ENCODE results near the gene DCUN1D1. TPM values are rescaled to one million over a fixed set of nuclear protein-coding genes. Genes with fewer than 3 reads are reported as not detected.
A peak's percentile ranks its signal among the peaks of the same experiment; 100 is the strongest.

DCUN1D1 gene
- total and polyA plus RNA-seq, 8 donors: 7.0 to 56.4 (median 14.5) TPM

DNA sequence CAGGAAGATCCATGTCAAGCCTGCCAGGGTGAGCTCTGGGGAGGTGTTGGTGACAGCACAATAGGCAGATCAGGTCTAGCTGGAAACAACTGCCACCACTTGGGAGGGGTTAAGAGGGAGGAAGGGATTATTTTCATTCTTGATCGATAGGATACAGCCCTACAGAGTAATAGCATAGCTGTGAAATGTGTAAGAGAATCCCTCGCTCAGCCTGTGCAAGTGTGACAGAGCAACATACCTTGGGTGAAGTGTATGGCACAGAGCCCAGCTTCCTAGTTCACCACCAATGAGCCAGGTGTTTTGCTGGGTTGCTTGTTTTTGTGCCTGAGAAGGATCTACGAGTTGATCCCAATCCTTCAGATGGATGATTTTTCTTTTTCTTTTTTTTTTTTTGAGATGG lies 9.2 kb upstream of the DCUN1D1 start:
- no peaks in the 10 kb centered on the region for H3K9me3 ChIP-seq
- DNase-seq: no peak
- H3K36me3 ChIP-seq: no peaks in the 10 kb centered on the region
- H3K27me3 ChIP-seq: no peaks in the 10 kb centered on the region
- no peak overlapping the region for H3K27ac ChIP-seq
- TF ChIP-seq EP300 (IDR thresholded peaks at IDR 0.05) (no peak), POLR2A (IDR thresholded peaks at IDR 0.05) (no peak), POLR2AphosphoS5 (IDR thresholded peaks at IDR 0.05) (no peak)
- TF ChIP-seq, protein P1, sequence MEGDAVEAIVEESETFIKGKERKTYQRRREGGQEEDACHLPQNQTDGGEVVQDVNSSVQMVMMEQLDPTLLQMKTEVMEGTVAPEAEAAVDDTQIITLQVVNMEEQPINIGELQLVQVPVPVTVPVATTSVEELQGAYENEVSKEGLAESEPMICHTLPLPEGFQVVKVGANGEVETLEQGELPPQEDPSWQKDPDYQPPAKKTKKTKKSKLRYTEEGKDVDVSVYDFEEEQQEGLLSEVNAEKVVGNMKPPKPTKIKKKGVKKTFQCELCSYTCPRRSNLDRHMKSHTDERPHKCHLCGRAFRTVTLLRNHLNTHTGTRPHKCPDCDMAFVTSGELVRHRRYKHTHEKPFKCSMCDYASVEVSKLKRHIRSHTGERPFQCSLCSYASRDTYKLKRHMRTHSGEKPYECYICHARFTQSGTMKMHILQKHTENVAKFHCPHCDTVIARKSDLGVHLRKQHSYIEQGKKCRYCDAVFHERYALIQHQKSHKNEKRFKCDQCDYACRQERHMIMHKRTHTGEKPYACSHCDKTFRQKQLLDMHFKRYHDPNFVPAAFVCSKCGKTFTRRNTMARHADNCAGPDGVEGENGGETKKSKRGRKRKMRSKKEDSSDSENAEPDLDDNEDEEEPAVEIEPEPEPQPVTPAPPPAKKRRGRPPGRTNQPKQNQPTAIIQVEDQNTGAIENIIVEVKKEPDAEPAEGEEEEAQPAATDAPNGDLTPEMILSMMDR (IDR thresholded peaks at IDR 0.05): no peak
- intact Hi-C loops (cut with DNase I; ENCODE audit: low total_unique reads): no loop called here
- H3K4me3 ChIP-seq: no peak overlapping the region
- WGBS, 5 donors: 51 to 71% (median 62%) methylated on average over 3 of the region's 3 CpGs
- no peaks in the 10 kb centered on the region for H3K4me1 ChIP-seq

DNA sequence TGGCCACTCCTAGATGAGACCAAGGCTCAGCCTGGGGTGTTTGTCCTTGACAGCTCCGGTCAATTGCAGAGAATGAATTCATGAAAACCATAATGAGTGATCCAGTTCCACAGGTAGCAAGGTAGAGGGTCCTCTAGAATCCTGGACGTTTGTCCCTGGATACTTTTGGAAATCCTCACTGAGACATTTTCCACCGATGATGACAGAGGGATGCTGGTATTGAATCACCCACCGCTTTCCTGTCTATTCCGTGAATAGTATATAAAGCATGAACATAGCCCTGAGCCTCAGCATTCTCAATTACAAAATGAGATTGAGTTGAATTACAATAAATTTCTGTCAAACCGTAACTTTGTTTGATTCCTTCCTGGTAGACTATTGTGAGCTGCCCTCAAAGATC lies 5.7 kb upstream of the DCUN1D1 start:
- Histone ChIP-seq H3K27me3 (no peaks in the 10 kb centered on the region), H3K27ac (no peak overlapping the region), H3K4me3 (no peak overlapping the region), H3K9me3 (no peaks in the 10 kb centered on the region), H3K4me1 (peaks cover 0 to 8% (median 3%) of the 10 kb centered on the region in 4 donors), H3K36me3 (no peaks in the 10 kb centered on the region)
- WGBS, 5 donors: 85 to 90% (median 87%) methylated on average over 6 of the region's 6 CpGs
- intact Hi-C loops (cut with DNase I; ENCODE audit: low total_unique reads): no loop called here
- no peak for DNase-seq
- TF ChIP-seq, protein P1 (IDR thresholded peaks at IDR 0.05): no peak
- TF ChIP-seq POLR2A (IDR thresholded peaks at IDR 0.05) (no peak), EP300 (IDR thresholded peaks at IDR 0.05) (no peak)

DNA sequence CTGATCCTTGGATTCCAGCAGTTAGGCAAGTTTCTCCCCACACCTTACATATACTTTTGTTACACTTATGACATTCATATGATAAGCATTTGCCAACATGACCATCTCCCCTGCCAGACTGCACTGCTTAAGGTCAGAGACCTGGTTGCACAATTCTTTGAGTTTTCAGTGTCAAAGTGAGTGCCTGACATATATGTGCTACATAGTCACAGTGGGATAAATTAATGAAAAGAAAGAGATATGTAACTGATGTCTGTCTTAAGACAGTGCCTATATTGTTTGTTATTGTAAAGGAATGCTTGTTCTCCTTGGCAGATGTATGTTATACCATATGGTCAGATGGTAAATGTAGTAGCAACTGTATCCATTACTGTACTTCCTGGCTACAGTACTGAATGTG lies 3.5 kb upstream of the DCUN1D1 start:
- TF ChIP-seq POLR2AphosphoS5 (IDR thresholded peaks at IDR 0.05): no peak

DNA sequence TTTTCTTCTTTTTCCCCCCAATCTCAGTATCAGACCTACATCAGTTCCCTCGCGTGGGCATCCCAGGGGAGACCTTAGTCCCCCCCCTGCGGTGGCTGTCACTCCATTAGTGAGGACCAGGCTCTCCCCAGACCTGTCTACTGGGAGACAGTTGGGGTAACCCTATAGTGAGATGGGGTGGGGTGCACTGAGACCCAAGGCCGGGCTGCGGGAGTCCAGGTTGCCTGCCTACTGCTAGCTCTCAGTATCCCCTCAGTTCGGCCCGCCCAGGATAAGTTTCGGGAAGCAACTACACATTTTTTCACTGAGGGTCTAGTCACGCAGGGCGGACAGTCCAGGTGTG lies 671 bp upstream of the DCUN1D1 start:
- intact Hi-C loops (cut with DNase I; ENCODE audit: low total_unique reads): no loop called here
- Histone ChIP-seq H3K36me3 (no peaks in the 10 kb centered on the region), H3K9me3 (no peaks in the 10 kb centered on the region), H3K27ac (peak overlapping the region; percentile 23 to 95 (median 91)), H3K27me3 (no peaks in the 10 kb centered on the region), H3K4me1 (peaks cover 14 to 40% (median 29%) of the 10 kb centered on the region in 4 donors), H3K4me3 (peak overlapping the region; percentile 83 to 99 (median 96))
- no peak for DNase-seq
- TF ChIP-seq, protein P1 (IDR thresholded peaks at IDR 0.05): no peak
- TF ChIP-seq EP300 (IDR thresholded peaks at IDR 0.05) (no peak), POLR2A (IDR thresholded peaks at IDR 0.05) (no peak), POLR2AphosphoS5 (IDR thresholded peaks at IDR 0.05) (no peak)
- WGBS, 5 donors: 63 to 69% (median 67%) methylated on average over 10 of the region's 10 CpGs

More for the DNA sequence above, 3.5 kb upstream of the DCUN1D1 start:
- no peaks in the 10 kb centered on the region for H3K36me3 ChIP-seq
- intact Hi-C loops (cut with DNase I; ENCODE audit: low total_unique reads): no loop called here
- H3K27ac ChIP-seq: no peak overlapping the region
- no peak for DNase-seq
- no peak overlapping the region for H3K4me3 ChIP-seq
- peaks cover 6 to 17% (median 12%) of the 10 kb centered on the region in 4 donors for H3K4me1 ChIP-seq
- no peaks in the 10 kb centered on the region for H3K9me3 ChIP-seq
- H3K27me3 ChIP-seq: no peaks in the 10 kb centered on the region

DNA sequence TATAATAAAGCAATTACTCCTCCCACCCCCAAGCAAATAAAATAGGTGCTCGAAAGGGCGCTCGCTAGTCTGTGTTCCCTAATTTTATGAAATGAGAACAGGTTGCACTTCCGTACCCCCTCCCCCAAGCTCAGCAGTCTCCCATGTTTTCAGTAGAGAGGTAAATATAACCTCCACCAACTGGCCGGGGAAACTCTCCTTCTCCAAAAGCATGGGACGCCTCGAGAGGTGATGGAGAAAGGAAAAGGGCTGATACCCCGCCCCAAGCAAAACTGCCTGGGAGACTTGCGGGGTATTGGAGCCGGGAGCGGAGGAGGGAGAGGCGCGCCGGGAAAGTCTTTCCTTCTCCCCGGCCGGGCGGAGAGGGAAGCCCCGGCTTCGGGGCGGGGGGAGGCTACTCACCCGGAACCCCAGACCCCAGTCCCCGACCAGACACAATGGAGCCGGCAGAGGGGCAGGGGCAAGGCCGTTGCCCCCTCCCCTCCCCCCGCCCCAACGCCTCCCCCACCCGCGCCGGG lies 605 bp downstream of the DCUN1D1 start:
- Histone ChIP-seq H3K4me3 (peak overlapping the region; percentile 83 to 99 (median 96)), H3K27ac (peak overlapping the region; percentile 86 to 95 (median 91)), H3K4me1 (peaks cover 14 to 51% (median 30%) of the 10 kb centered on the region in 4 donors), H3K36me3 (no peaks in the 10 kb centered on the region), H3K27me3 (no peaks in the 10 kb centered on the region), H3K9me3 (no peaks in the 10 kb centered on the region)
- TF ChIP-seq, protein P1 (IDR thresholded peaks at IDR 0.05): no peak
- intact Hi-C loops (cut with DNase I; ENCODE audit: low total_unique reads): no loop called here
- DNase-seq: peak in 1 of 2 donors; percentile 59
- WGBS, 5 donors: 0 to 1% (median 0%) methylated on average over 9 to 29 of the region's 29 CpGs
